ENCODE measurements around the gene DLG2. TPM values are rescaled to one million over a fixed set of nuclear protein-coding genes. Genes with fewer than 3 reads are reported as not detected.
A peak's percentile ranks its signal among the peaks of the same experiment; 100 is the strongest.

Gene DLG2
- total RNA-seq, 1 donor from 2014 or later = 0.43 TPM

DNA sequence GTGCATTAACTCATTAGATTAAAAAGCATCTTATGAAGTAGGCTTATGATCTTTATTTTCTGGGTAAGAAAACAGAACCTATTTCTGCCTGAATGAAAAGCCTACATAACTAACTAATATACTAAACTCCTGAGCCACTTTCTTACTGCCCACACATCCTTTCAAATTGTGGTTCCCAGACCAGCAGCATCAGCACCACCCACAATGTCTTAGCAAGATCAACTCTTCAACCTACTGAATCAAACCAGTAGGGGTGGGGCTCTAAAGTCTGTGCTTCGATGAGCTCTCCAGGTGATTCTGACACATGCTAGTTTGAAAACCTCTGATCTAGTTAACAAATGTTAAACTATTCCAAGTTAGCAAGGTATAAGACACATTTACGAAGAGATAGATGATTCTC lies 462.4 kb downstream of the DLG2 start:
- DNase-seq (ENCODE audit: low spot score in 2 of 2) = no peak
- intact Hi-C loops (cut with DNase I) = no loop called here
- Histone ChIP-seq H3K9me3 (no peaks in the 10 kb centered on the region), H3K27me3 (no peaks in the 10 kb centered on the region), H3K4me1 (no peaks in the 10 kb centered on the region), H3K4me3 (no peak overlapping the region), H3K27ac (no peak overlapping the region), H3K36me3 (no peaks in the 10 kb centered on the region)
- TF ChIP-seq, protein P1, sequence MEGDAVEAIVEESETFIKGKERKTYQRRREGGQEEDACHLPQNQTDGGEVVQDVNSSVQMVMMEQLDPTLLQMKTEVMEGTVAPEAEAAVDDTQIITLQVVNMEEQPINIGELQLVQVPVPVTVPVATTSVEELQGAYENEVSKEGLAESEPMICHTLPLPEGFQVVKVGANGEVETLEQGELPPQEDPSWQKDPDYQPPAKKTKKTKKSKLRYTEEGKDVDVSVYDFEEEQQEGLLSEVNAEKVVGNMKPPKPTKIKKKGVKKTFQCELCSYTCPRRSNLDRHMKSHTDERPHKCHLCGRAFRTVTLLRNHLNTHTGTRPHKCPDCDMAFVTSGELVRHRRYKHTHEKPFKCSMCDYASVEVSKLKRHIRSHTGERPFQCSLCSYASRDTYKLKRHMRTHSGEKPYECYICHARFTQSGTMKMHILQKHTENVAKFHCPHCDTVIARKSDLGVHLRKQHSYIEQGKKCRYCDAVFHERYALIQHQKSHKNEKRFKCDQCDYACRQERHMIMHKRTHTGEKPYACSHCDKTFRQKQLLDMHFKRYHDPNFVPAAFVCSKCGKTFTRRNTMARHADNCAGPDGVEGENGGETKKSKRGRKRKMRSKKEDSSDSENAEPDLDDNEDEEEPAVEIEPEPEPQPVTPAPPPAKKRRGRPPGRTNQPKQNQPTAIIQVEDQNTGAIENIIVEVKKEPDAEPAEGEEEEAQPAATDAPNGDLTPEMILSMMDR (IDR thresholded peaks at IDR 0.05) = no peak

DNA sequence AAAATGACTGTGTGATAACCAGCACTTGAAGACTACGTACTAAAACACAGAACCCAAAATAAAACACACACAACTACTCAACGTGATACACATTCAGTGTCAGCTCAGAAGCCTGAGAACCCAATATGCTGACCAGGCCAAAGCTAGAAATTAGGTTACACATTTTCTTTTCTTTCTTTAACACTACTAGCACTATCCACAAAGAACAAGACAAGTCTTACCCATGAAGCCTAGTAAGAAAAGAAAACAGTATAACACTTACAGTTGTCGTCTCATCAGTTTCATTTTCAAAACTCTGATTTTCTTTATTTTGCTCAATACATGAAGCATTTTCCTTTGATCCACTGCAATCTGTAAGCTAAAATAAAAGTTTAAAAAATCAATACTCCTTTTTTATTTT lies 472.9 kb downstream of the DLG2 start:
- Histone ChIP-seq H3K27ac (no peak overlapping the region), H3K4me3 (no peak overlapping the region), H3K4me1 (no peaks in the 10 kb centered on the region), H3K27me3 (no peaks in the 10 kb centered on the region), H3K9me3 (peaks cover 0 to 9% of the 10 kb centered on the region in 2 donors), H3K36me3 (no peaks in the 10 kb centered on the region)
- no peak for DNase-seq (ENCODE audit: low spot score in 2 of 2)
- TF ChIP-seq, protein P1 (IDR thresholded peaks at IDR 0.05) = no peak
- intact Hi-C loops (cut with DNase I) = no loop called here

DNA sequence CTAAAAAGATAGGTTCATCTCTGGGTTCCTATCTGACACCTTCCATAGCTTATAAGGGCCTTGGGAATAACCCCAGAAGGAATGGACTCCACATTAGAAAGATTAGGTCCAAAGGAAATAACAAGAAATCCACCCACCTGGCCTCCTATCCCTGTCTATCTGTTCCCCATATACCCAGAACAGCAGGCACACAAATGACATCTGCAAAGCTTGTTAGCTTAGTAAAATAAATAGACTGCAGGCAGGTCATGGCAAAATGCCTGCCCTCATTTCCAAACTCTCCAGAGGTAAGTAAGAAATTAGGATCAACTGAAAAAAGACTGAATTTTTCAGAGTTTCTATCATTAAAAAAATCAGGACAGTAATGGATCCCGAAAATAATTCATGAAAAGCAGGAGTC lies 489.5 kb downstream of the DLG2 start:
- Histone ChIP-seq H3K9me3 (peaks cover 3 to 16% of the 10 kb centered on the region in 2 donors), H3K27ac (no peak overlapping the region), H3K4me3 (no peak overlapping the region), H3K4me1 (no peaks in the 10 kb centered on the region), H3K36me3 (no peaks in the 10 kb centered on the region), H3K27me3 (no peaks in the 10 kb centered on the region)
- intact Hi-C loops (cut with DNase I) = no loop called here
- no peak for DNase-seq (ENCODE audit: low spot score in 2 of 2)
- TF ChIP-seq, protein P1 (IDR thresholded peaks at IDR 0.05) = no peak

DNA sequence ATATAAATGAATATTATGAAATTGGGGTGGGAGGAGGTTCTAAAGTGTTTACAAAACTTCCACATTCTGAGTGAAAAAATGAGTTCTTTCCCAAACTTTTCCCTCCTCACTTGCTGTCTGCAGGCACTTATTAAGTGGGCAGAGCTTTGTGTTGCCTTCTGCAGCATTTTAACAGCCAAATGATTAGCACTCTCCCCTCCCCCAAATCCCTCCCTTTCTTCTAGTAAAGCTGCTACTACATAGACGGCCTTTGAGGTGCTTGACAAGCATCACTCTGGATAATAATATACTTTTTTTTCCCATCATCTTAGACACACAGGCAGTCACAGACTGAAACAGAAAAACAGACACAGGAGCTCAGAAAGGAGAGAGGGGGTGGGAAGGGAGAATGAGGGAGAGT lies 493.5 kb downstream of the DLG2 start:
- intact Hi-C loops (cut with DNase I) = no loop called here
- DNase-seq (ENCODE audit: low spot score in 2 of 2) = no peak
- no peak overlapping the region for H3K27ac ChIP-seq

DNA sequence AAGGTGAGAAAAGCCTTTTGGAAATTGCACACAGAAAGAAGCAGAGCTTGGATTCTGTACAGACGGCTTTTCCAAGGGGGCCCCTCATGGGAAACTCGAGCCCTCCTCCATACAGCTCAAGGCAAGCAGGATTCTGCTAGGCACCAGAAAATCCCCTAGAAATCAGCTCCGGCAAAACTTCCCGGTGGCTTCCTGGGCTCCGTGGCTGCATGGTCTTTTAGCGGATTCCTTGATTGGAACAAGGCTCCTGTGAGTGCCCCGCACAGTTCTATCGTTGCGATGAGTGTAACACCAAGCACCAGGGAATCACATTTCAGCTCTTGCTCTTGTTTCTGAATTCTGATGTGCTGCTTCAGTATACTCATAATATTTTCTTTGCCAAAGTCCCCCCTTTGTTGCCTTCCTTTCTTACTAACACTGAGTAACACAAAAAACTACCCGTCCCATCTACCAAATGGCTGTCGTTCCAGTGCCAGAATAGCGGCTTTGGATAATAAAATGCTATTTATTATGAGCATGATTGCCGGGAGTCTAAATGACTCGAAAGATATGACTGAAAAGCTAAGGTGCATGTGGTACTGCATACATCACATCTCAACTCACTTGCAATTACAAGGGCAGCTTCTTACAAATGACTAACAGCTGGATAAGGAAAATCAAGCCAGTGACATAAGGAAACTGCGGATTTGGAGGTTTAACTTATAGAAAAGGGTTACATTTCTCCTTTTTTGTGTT lies 494.1 kb downstream of the DLG2 start:
- no peaks in the 10 kb centered on the region for H3K27me3 ChIP-seq
- H3K4me3 ChIP-seq = peak overlapping the region in 1 of 2 donors; percentile 2
- no peaks in the 10 kb centered on the region for H3K4me1 ChIP-seq
- no peaks in the 10 kb centered on the region for H3K9me3 ChIP-seq
- H3K27ac ChIP-seq = no peak overlapping the region
- intact Hi-C loops (cut with DNase I) = no loop called here
- TF ChIP-seq, protein P1 (IDR thresholded peaks at IDR 0.05) = no peak
- H3K36me3 ChIP-seq = no peaks in the 10 kb centered on the region
- no peak for DNase-seq (ENCODE audit: low spot score in 2 of 2)

More for the DNA sequence above, 493.5 kb downstream of the DLG2 start:
- Histone ChIP-seq H3K27me3 (no peaks in the 10 kb centered on the region), H3K9me3 (no peaks in the 10 kb centered on the region), H3K4me1 (no peaks in the 10 kb centered on the region), H3K4me3 (no peak overlapping the region), H3K36me3 (no peaks in the 10 kb centered on the region)
- TF ChIP-seq, protein P1 (IDR thresholded peaks at IDR 0.05) = no peak
